GM12878 (cell line): ENCODE measurements around the gene TIMM50. TPM values are rescaled to one million over a fixed set of nuclear protein-coding genes. Genes with fewer than 3 reads are reported as not detected.

Experiments used
- BCL11A ChIP-seq: IDR thresholded peaks from 2 replicates; pipeline ENCODE4 v1.6.1; 2011; ENCODE audit warnings: low read depth, low read length
- BHLHE40 ChIP-seq, 2 experiments: fragments of 450-650 bp in 1 of 2; IDR thresholded peaks; 2 replicates each; pipeline ENCODE4 v1.6.1; 2011 to 2017; ENCODE audit warnings: low read depth in 2 of 2, borderline replicate concordance in 1 of 2, improper control_type of control experiment in 1 of 2, low read length in 1 of 2, mild to moderate bottlenecking in 1 of 2
- BRCA1 ChIP-seq: IDR thresholded peaks from 2 replicates; pipeline ENCODE4 v1.6.1; 2011; ENCODE audit warnings: low read depth, low read length, improper control_type of control experiment
- CREM ChIP-seq: IDR thresholded peaks from 2 replicates; pipeline ENCODE4 v1.6.1; 2014; ENCODE audit warnings: antibody characterized with exemption, low read depth
- ETV6 ChIP-seq, 2 experiments: fragments of 450-650 bp in 1 of 2; IDR thresholded peaks in 1 of 2; conservative IDR thresholded peaks in 1 of 2; 2 replicates each; pipeline ENCODE4 v1.6.1; 2014; ENCODE audit warnings: antibody characterized with exemption in 1 of 2, borderline replicate concordance in 1 of 2, low read depth in 1 of 2, mild to moderate bottlenecking in 1 of 2, moderate library complexity in 1 of 2
- GABPA ChIP-seq: IDR thresholded peaks from 2 replicates; pipeline ENCODE4 v1.6.1; 2014; ENCODE audit warnings: antibody characterized with exemption, low read depth, mild to moderate bottlenecking, inconsistent platforms
- NRF1 ChIP-seq: conservative IDR thresholded peaks from 2 replicates; pipeline ENCODE4 v1.6.1; 2011; ENCODE audit warnings: mild to moderate bottlenecking, low read depth, low read length, improper control_type of control experiment
- PML ChIP-seq: IDR thresholded peaks from 2 replicates; pipeline ENCODE4 v1.6.1; 2012; ENCODE audit warnings: low read length, inconsistent platforms
- RAD21 ChIP-seq: IDR thresholded peaks from 2 replicates; pipeline ENCODE4 v1.6.1; 2011; ENCODE audit warnings: mild to moderate bottlenecking, low read depth, low read length, moderate library complexity; ENCODE audit not compliant: insufficient read depth
- SREBF2 ChIP-seq: IDR thresholded peaks from 2 replicates; pipeline ENCODE4 v1.6.1; 2012; ENCODE audit warnings: mild to moderate bottlenecking, low read length
- TBL1XR1 ChIP-seq: IDR thresholded peaks from 2 replicates; pipeline ENCODE4 v1.6.1; 2012; ENCODE audit warnings: low read depth, low read length, improper control_type of control experiment
- ZSCAN29 ChIP-seq: fragments of 450-650 bp; IDR thresholded peaks from 2 replicates; pipeline ENCODE4 v1.6.1; 2017; ENCODE audit warnings: mild to moderate bottlenecking, moderate library complexity
- polyA plus RNA-seq, 11 experiments: library from polyadenylated mRNA; depleted of rRNA in 4 of 11; unstranded in 6 of 11; stranded (reverse) in 5 of 11; fragments of >200 nt; fragmentation: Nextera tagmentation in 4 of 11; fragmentation: Illumina TruSeq in 1 of 11; extraction: Ambion mirVana in 4 of 11; extraction: Trizol in 1 of 11; gene quantifications; 1 replicate in 1 of 11; 2 replicates in 10 of 11; pipeline versions ENCODE4 v1.2.1 to v1.2.3, GENCODE V29; 2011 to 2016; ENCODE audit warnings: inconsistent platforms in 2 of 11, missing spikeins in 2 of 11, low read depth in 1 of 11
- total RNA-seq, 4 experiments: library from RNA; depleted of rRNA in 3 of 4; stranded (reverse); fragments of >200 nt in 3 of 4; fragmentation: Illumina TruSeq in 1 of 4; extraction: Trizol in 1 of 4; gene quantifications; 2 replicates each; pipeline versions ENCODE4 v1.2.1 to v1.2.3, GENCODE V29; 2013 to 2021
- TF ChIP-seq, protein P1 (sequence below): fragments of 450-650 bp; IDR thresholded peaks from 2 replicates; pipeline ENCODE4 v1.6.1; 2018; ENCODE audit warnings: mild to moderate bottlenecking, low read depth, moderate library complexity; ENCODE audit not compliant: partially characterized antibody
- TF ChIP-seq, protein P2 (sequence below): fragments of 150-350 bp; IDR thresholded peaks from 2 replicates; pipeline ENCODE4 v1.6.1; 2016; ENCODE audit warnings: low read depth, low read length
- TF ChIP-seq, protein P3 (sequence below): fragments of 450-650 bp; conservative IDR thresholded peaks from 2 replicates; pipeline ENCODE4 v1.6.1; 2017; ENCODE audit warnings: mild to moderate bottlenecking, moderate library complexity
- TF ChIP-seq, protein P4 (sequence below): IDR thresholded peaks from 2 replicates; pipeline ENCODE4 v1.6.1; 2012; ENCODE audit warnings: improper control_type of control experiment, low read depth, low read length; ENCODE audit not compliant: insufficient replicate concordance

TIMM50 gene
- total and polyA plus RNA-seq, 10 of the 15 experiments (the other 5 are each of a cell fraction or from before 2014, with no cell fraction given): 15.6 to 146 (median 101) TPM

DNA sequence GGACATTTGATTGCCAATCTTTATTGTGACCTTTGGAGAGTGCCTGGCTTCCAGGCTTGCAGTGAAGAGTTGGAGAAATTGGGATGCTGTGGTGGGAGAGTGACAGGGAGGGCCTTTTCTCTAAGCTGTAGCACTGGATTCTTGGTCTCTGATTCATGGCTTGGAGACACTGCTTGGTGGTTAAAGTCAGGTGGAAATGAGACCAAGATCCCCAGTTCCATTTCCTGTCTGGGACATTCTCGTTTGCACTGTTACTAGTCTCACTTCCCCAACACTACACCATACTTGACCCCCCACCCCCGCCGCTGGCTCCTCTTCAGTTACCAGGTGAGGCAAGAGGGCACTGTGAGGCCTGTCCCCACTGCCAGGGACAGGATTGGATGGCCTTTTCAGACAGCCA is 32.4 kb upstream of the TIMM50 start (continued):
- TF ChIP-seq RAD21 (no peak), CREM (peak; percentile 37; the same call in 1 of the 2 replicates), GABPA (no peak), TBL1XR1 (no peak), BRCA1 (no peak), NRF1 (no peak), ZSCAN29 (no peak), BHLHE40 (IDR thresholded peaks at IDR 0.05; ENCODE audit: borderline replicate concordance in 1 of 2, low read depth in 2 of 2, low read length in 1 of 2) (no peak; a peak in 1 of 4 replicates), SREBF2 (no peak), BCL11A (no peak), PML (no peak), ETV6 (conservative IDR thresholded peaks at IDR 0.05 in 1 of 2, IDR thresholded peaks at IDR 0.05 in 1 of 2; ENCODE audit: borderline replicate concordance in 1 of 2, low read depth in 1 of 2) (peak in 1 of 2 experiments; percentile 98; a peak in 2 of 4 replicates)
- TF ChIP-seq, protein P1, sequence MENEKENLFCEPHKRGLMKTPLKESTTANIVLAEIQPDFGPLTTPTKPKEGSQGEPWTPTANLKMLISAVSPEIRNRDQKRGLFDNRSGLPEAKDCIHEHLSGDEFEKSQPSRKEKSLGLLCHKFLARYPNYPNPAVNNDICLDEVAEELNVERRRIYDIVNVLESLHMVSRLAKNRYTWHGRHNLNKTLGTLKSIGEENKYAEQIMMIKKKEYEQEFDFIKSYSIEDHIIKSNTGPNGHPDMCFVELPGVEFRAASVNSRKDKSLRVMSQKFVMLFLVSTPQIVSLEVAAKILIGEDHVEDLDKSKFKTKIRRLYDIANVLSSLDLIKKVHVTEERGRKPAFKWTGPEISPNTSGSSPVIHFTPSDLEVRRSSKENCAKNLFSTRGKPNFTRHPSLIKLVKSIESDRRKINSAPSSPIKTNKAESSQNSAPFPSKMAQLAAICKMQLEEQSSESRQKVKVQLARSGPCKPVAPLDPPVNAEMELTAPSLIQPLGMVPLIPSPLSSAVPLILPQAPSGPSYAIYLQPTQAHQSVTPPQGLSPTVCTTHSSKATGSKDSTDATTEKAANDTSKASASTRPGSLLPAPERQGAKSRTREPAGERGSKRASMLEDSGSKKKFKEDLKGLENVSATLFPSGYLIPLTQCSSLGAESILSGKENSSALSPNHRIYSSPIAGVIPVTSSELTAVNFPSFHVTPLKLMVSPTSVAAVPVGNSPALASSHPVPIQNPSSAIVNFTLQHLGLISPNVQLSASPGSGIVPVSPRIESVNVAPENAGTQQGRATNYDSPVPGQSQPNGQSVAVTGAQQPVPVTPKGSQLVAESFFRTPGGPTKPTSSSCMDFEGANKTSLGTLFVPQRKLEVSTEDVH: no peak
- TF ChIP-seq, protein P2, sequence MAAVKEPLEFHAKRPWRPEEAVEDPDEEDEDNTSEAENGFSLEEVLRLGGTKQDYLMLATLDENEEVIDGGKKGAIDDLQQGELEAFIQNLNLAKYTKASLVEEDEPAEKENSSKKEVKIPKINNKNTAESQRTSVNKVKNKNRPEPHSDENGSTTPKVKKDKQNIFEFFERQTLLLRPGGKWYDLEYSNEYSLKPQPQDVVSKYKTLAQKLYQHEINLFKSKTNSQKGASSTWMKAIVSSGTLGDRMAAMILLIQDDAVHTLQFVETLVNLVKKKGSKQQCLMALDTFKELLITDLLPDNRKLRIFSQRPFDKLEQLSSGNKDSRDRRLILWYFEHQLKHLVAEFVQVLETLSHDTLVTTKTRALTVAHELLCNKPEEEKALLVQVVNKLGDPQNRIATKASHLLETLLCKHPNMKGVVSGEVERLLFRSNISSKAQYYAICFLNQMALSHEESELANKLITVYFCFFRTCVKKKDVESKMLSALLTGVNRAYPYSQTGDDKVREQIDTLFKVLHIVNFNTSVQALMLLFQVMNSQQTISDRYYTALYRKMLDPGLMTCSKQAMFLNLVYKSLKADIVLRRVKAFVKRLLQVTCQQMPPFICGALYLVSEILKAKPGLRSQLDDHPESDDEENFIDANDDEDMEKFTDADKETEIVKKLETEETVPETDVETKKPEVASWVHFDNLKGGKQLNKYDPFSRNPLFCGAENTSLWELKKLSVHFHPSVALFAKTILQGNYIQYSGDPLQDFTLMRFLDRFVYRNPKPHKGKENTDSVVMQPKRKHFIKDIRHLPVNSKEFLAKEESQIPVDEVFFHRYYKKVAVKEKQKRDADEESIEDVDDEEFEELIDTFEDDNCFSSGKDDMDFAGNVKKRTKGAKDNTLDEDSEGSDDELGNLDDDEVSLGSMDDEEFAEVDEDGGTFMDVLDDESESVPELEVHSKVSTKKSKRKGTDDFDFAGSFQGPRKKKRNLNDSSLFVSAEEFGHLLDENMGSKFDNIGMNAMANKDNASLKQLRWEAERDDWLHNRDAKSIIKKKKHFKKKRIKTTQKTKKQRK: no peak
- TF ChIP-seq, protein P3, sequence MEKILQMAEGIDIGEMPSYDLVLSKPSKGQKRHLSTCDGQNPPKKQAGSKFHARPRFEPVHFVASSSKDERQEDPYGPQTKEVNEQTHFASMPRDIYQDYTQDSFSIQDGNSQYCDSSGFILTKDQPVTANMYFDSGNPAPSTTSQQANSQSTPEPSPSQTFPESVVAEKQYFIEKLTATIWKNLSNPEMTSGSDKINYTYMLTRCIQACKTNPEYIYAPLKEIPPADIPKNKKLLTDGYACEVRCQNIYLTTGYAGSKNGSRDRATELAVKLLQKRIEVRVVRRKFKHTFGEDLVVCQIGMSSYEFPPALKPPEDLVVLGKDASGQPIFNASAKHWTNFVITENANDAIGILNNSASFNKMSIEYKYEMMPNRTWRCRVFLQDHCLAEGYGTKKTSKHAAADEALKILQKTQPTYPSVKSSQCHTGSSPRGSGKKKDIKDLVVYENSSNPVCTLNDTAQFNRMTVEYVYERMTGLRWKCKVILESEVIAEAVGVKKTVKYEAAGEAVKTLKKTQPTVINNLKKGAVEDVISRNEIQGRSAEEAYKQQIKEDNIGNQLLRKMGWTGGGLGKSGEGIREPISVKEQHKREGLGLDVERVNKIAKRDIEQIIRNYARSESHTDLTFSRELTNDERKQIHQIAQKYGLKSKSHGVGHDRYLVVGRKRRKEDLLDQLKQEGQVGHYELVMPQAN: no peak
- TF ChIP-seq, protein P4, sequence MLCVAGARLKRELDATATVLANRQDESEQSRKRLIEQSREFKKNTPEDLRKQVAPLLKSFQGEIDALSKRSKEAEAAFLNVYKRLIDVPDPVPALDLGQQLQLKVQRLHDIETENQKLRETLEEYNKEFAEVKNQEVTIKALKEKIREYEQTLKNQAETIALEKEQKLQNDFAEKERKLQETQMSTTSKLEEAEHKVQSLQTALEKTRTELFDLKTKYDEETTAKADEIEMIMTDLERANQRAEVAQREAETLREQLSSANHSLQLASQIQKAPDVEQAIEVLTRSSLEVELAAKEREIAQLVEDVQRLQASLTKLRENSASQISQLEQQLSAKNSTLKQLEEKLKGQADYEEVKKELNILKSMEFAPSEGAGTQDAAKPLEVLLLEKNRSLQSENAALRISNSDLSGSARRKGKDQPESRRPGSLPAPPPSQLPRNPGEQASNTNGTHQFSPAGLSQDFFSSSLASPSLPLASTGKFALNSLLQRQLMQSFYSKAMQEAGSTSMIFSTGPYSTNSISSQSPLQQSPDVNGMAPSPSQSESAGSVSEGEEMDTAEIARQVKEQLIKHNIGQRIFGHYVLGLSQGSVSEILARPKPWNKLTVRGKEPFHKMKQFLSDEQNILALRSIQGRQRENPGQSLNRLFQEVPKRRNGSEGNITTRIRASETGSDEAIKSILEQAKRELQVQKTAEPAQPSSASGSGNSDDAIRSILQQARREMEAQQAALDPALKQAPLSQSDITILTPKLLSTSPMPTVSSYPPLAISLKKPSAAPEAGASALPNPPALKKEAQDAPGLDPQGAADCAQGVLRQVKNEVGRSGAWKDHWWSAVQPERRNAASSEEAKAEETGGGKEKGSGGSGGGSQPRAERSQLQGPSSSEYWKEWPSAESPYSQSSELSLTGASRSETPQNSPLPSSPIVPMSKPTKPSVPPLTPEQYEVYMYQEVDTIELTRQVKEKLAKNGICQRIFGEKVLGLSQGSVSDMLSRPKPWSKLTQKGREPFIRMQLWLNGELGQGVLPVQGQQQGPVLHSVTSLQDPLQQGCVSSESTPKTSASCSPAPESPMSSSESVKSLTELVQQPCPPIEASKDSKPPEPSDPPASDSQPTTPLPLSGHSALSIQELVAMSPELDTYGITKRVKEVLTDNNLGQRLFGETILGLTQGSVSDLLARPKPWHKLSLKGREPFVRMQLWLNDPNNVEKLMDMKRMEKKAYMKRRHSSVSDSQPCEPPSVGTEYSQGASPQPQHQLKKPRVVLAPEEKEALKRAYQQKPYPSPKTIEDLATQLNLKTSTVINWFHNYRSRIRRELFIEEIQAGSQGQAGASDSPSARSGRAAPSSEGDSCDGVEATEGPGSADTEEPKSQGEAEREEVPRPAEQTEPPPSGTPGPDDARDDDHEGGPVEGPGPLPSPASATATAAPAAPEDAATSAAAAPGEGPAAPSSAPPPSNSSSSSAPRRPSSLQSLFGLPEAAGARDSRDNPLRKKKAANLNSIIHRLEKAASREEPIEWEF: no peak
